ENCODE measurements around the gene NR1D2. TPM values are rescaled to one million over a fixed set of nuclear protein-coding genes. Genes with fewer than 3 reads are reported as not detected.
A peak's percentile ranks its signal among the peaks of the same experiment; 100 is the strongest.

The NR1D2 gene
- total and polyA plus RNA-seq, 2 experiments from 2014 or later = 12.5 to 18.8 TPM

DNA sequence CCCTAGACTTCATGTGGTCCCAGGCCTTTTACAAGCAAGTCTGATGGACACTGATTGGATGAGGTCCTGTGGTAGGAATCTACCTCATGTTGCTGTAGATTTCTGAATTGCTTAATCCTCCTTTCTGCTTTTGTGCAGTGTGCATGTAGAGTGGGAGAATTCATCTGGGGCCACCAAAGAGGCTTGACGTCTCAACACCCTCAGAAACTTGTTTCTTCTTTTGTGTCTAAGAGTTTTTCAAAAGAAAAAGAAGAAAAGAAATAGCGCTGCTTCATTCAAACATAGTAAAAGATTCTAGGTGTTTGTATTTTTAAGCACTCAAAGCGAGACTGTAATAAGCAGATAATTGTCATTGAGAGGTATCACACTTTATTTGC, 46.2 kb downstream of the NR1D2 start:
- Histone ChIP-seq H3K9me3 (ENCODE audit: low read depth) (no peaks in the 10 kb centered on the region), H3K27me3 (no peaks in the 10 kb centered on the region), H3K27ac (no peak overlapping the region), H3K4me1 (ENCODE audit: low read depth) (peaks cover 23% of the 10 kb centered on the region), H3K36me3 (no peaks in the 10 kb centered on the region), H3K4me3 (no peak overlapping the region)
- TF ChIP-seq, protein P1, sequence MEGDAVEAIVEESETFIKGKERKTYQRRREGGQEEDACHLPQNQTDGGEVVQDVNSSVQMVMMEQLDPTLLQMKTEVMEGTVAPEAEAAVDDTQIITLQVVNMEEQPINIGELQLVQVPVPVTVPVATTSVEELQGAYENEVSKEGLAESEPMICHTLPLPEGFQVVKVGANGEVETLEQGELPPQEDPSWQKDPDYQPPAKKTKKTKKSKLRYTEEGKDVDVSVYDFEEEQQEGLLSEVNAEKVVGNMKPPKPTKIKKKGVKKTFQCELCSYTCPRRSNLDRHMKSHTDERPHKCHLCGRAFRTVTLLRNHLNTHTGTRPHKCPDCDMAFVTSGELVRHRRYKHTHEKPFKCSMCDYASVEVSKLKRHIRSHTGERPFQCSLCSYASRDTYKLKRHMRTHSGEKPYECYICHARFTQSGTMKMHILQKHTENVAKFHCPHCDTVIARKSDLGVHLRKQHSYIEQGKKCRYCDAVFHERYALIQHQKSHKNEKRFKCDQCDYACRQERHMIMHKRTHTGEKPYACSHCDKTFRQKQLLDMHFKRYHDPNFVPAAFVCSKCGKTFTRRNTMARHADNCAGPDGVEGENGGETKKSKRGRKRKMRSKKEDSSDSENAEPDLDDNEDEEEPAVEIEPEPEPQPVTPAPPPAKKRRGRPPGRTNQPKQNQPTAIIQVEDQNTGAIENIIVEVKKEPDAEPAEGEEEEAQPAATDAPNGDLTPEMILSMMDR (IDR thresholded peaks at IDR 0.05; ENCODE audit: low read depth, low read length) = no peak
- peak in 1 of 2 donors; percentile 22 for DNase-seq (ENCODE audit: low read depth in 1 of 2, low spot score in 1 of 2)

DNA sequence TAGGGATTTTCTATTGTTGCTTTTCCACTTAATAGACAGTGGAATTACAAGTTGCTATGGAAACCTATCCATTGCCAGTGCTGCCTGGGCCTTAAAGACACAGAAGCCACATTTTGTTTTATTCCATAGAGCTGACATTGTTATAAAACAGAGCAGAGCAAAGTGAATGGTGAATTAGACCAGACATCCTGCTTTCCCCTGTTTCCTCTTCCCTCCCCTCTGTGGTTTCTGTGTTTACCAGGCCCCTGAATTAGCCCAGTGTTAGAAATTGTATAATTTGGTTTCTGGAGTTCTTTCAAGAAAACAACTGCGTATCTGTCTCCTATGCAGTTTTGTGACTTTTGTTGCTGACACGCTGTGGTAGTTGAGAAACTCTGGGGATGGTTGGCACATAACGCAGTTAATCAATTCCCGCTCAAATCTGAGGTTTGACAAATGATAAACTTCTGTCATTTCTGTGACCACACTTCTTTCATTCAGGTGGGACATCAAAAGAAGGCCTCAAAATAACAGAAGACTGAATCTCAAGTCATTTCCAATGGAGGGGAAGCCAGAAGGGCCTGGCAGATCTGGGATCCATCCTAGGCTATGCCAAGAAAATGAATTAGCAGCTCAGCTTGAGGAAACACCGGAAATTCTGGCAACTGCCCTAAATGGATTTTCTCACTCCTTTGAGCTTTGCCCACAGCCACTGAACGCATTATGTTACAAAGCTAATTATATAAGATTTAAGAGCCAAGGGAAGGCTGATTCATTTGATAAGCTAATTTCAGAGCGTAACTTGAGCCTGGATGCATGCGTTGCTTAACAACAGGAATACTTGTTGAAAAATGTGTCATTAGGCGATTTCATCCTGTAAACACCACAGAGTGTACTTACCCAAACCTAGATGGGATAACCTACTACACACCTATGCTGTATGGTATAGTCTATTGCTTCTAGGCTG, 46.9 kb downstream of the NR1D2 start:
- Histone ChIP-seq H3K9me3 (ENCODE audit: low read depth) (no peaks in the 10 kb centered on the region), H3K4me1 (ENCODE audit: low read depth) (peaks cover 23% of the 10 kb centered on the region), H3K27me3 (no peaks in the 10 kb centered on the region), H3K27ac (no peak overlapping the region), H3K4me3 (no peak overlapping the region), H3K36me3 (no peaks in the 10 kb centered on the region)
- peak in 1 of 2 donors; percentile 82 for DNase-seq (ENCODE audit: low read depth in 1 of 2, low spot score in 1 of 2)
- TF ChIP-seq, protein P1 (IDR thresholded peaks at IDR 0.05; ENCODE audit: low read depth, low read length) = no peak

- H3K4me3 ChIP-seq = no peak overlapping the region
- no peaks in the 10 kb centered on the region for H3K36me3 ChIP-seq
- no peaks in the 10 kb centered on the region for H3K9me3 ChIP-seq (ENCODE audit: low read depth)
- H3K4me1 ChIP-seq (ENCODE audit: low read depth) = peaks cover 23% of the 10 kb centered on the region
- TF ChIP-seq, protein P1 (IDR thresholded peaks at IDR 0.05; ENCODE audit: low read depth, low read length) = no peak
- H3K27ac ChIP-seq = no peak overlapping the region
- DNase-seq (ENCODE audit: low read depth in 1 of 2, low spot score in 1 of 2) = no peak
- H3K27me3 ChIP-seq = no peaks in the 10 kb centered on the region
Observed at GRCh38 chr3:23993556-23994243, 48.6 kb downstream of the NR1D2 start.

DNA sequence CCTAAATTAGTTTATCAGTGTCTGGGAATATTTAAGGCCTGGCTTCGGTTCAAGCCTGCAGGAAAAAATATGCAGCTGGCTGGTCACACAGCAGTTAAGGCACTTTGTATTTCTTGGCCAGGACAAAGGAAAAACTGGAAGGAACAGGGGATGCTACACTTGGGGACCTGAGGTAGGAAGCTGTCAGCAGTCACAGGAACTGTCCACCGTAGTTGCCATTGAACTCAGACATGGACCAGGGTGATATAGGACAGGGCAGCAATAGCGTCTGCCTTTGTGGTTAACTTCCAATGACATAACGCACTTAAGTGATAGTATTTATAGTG, 49.1 kb downstream of the NR1D2 start:
- no peak overlapping the region for H3K27ac ChIP-seq
- H3K4me3 ChIP-seq = no peak overlapping the region
- no peaks in the 10 kb centered on the region for H3K9me3 ChIP-seq (ENCODE audit: low read depth)
- H3K4me1 ChIP-seq (ENCODE audit: low read depth) = peaks cover 23% of the 10 kb centered on the region
- DNase-seq (ENCODE audit: low read depth in 1 of 2, low spot score in 1 of 2) = peak in 1 of 2 donors; percentile 38
- TF ChIP-seq, protein P1 (IDR thresholded peaks at IDR 0.05; ENCODE audit: low read depth, low read length) = no peak
- no peaks in the 10 kb centered on the region for H3K36me3 ChIP-seq
- H3K27me3 ChIP-seq = no peaks in the 10 kb centered on the region

DNA sequence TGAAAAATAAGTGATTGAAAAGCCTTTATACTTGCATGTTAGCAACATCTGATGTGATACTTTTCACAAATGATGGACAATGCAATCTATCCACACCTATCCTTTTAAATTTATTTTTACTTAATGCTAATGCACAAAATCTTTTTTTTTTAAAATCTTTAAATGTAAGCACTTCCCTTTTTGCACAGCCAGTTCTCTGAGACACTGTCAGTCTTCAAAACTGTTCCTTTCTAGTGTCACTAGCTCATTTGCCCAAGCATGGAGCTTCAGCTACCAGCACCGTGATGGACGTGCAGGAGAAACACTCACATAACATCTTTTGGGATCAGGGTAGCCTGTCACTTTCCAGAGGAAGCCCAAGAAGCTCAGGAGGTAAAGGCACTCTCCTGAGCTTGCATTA, 50.1 kb downstream of the NR1D2 start:
- H3K27ac ChIP-seq = no peak overlapping the region
- no peaks in the 10 kb centered on the region for H3K9me3 ChIP-seq (ENCODE audit: low read depth)
- no peaks in the 10 kb centered on the region for H3K36me3 ChIP-seq
- TF ChIP-seq, protein P1 (IDR thresholded peaks at IDR 0.05; ENCODE audit: low read depth, low read length) = no peak
- H3K4me1 ChIP-seq (ENCODE audit: low read depth) = peaks cover 23% of the 10 kb centered on the region
- no peaks in the 10 kb centered on the region for H3K27me3 ChIP-seq
- H3K4me3 ChIP-seq = no peak overlapping the region
- DNase-seq (ENCODE audit: low read depth in 1 of 2, low spot score in 1 of 2) = no peak
